Smooth muscle cell (in vitro differentiated cells): ENCODE results near the gene USHBP1. TPM values are rescaled to one million over a fixed set of nuclear protein-coding genes. Genes with fewer than 3 reads are reported as not detected.

Experiments
- DNase-seq: peaks from one replicate; lab custom pipeline; 2025; ENCODE audit not compliant: unreplicated experiment; lab: John Stamatoyannopoulos, UW
- H2AFZ ChIP-seq: fragments of 200-600 bp; sonication (generic); 2 replicates; pipeline ENCODE4 v1.6.0; 2016; ENCODE audit warnings: antibody characterized with exemption, low read depth, mild to moderate bottlenecking
- H3F3A ChIP-seq: fragments of 200-600 bp; sonication (generic); 2 replicates; pipeline ENCODE4 v1.6.0; 2017; ENCODE audit warnings: antibody characterized with exemption, low read depth
- H3K27ac ChIP-seq: fragments of 200-600 bp; sonication (generic); 2 replicates; pipeline ENCODE4 v1.5.1; 2016; ENCODE audit warnings: low read depth, mild to moderate bottlenecking
- H3K27me3 ChIP-seq: fragments of 200-600 bp; sonication (generic); 2 replicates; pipeline ENCODE4 v1.6.1; 2016; ENCODE audit warnings: low read depth, mild to moderate bottlenecking
- H3K36me3 ChIP-seq: fragments of 200-600 bp; sonication (generic); 2 replicates; pipeline ENCODE4 v1.5.1; 2016; ENCODE audit warnings: low read depth
- H3K4me1 ChIP-seq: fragments of 200-600 bp; sonication (generic); 2 replicates; pipeline ENCODE4 v1.5.1; 2016; ENCODE audit warnings: low read depth
- H3K4me2 ChIP-seq: fragments of 200-600 bp; sonication (generic); 2 replicates; pipeline ENCODE4 v1.6.0; 2016; ENCODE audit warnings: mild to moderate bottlenecking
- H3K4me3 ChIP-seq: fragments of 200-600 bp; sonication (generic); 2 replicates; pipeline ENCODE4 v1.5.1; 2016; ENCODE audit warnings: mild to moderate bottlenecking
- H3K79me2 ChIP-seq: fragments of 200-600 bp; sonication (generic); 2 replicates; pipeline ENCODE4 v1.6.0; 2016; ENCODE audit warnings: low read depth, mild to moderate bottlenecking
- H3K9ac ChIP-seq: fragments of 200-600 bp; sonication (generic); 2 replicates; pipeline ENCODE4 v1.6.0; 2016; ENCODE audit warnings: low read depth
- H3K9me3 ChIP-seq: fragments of 200-600 bp; sonication (generic); replicated peaks from 2 replicates; pipeline ENCODE4 v1.5.1; 2016; ENCODE audit warnings: low read depth
- H4K20me1 ChIP-seq: fragments of 200-600 bp; sonication (generic); 2 replicates; pipeline ENCODE4 v1.6.0; 2016; ENCODE audit warnings: low read depth
- WGBS: methylation state at CpG from one replicate; pipeline ENCODE4 v1.1.7; 2016; ENCODE audit warnings: low lambda C conversion rate; 5-methylcytosine and 5-hydroxymethylcytosine counted together
- polyA plus RNA-seq: library from polyadenylated mRNA; unstranded; fragments of >200 nt; fragmentation: Nextera tagmentation; extraction: Ambion mirVana; gene quantifications from 2 replicates; pipeline ENCODE4 v1.2.1, GENCODE V29; 2016
- total RNA-seq: library from RNA; depleted of rRNA; stranded (reverse); fragments of >200 nt; gene quantifications from 2 replicates; pipeline ENCODE4 v1.2.3, GENCODE V29; 2014
- TF ChIP-seq, protein P1 (sequence below): fragments of 200-600 bp; sonication (generic); IDR thresholded peaks from 2 replicates; pipeline ENCODE4 v1.5.1; 2017; ENCODE audit warnings: borderline replicate concordance, mild to moderate bottlenecking, antibody characterized with exemption; ENCODE audit not compliant: insufficient read depth, poor library complexity, severe bottlenecking

The USHBP1 gene
- total and polyA plus RNA-seq, 2 experiments from 2014 or later: not detected

DNA sequence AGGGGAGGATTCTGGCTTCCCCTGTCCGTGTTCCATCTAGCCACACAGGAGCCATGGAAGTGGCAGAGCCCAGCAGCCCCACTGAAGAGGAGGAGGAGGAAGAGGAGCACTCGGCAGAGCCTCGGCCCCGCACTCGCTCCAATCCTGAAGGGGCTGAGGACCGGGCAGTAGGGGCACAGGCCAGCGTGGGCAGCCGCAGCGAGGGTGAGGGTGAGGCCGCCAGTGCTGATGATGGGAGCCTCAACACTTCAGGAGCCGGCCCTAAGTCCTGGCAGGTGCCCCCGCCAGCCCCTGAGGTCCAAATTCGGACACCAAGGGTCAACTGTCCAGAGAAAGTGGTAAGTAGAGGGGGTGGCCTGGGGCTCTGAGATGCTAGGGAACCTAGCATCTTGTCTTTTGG is 4.2 kb upstream of the USHBP1 start:
- no peak overlapping the region for H3K4me3 ChIP-seq
- WGBS: 94% methylated on average over 12 of the region's 13 CpGs

DNA sequence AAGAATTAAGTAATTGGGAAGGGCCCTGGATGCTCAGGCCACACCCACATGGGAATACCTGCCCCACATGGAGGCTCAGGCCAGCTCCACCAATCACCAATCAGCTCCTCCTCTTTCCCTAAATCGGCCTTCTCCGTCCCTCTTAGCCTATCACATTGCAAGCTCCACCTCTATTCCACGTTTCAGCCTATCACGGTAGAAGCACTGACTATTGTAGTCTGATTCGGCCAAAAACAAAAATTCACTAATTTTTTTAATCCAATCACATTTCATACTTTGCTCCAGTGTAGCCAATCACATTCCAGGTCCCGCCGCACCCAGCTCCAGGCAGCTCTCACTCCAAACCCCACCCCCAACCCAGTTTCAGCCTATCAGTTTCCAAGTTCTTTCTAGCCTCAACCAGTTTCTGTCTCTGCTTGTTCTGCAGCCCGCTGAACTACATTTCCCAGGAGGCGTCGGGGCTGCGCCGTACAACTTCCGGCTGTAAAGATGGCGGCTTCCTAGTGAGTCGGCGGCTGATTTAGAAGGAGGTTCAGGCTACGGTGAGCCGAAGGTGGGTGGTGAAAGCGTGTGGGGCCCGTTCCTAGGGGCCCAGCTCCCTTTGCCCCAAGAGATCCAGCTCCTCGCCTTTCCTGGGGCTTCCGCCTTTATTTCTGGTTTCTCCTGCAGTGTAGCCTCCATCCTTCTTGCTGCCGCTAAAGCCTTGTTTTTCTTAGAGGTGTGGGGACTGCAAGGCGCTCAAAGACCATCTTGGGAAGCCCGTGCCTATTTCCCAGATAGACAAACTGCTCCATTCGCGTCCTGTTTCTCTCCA is 2.6 kb upstream of the USHBP1 start, which contains the start of gene BABAM1:
Gene BABAM1 (plus strand): TSS at position 469 of the 814 bp plus-strand sequence. CDS start 1,364 bp downstream, outside the sequence.
- Histone ChIP-seq H3K79me2 (peaks cover 6% of the 10 kb centered on the region), H3K9ac (peak within 1 kb of the TSS; percentile 72), H3K27ac (peak within 1 kb of the TSS; percentile 68), H3K36me3 (no peaks in the 10 kb centered on the region), H3K27me3 (no peaks in the 10 kb centered on the region), H3K4me3 (peak within 1 kb of the TSS; percentile 83), H2AFZ (peak within 1 kb of the TSS; percentile 89), H3K4me1 (peaks cover 4% of the 10 kb centered on the region), H4K20me1 (no peaks in the 10 kb centered on the region), H3K4me2 (peak within 1 kb of the TSS; percentile 88), H3K9me3 (no peaks in the 10 kb centered on the region), H3F3A (no peaks in the 10 kb centered on the region)
- 1% methylated on average over 27 of the region's 27 CpGs for WGBS
- peak; percentile 76 for DNase-seq
- TF ChIP-seq, protein P1, sequence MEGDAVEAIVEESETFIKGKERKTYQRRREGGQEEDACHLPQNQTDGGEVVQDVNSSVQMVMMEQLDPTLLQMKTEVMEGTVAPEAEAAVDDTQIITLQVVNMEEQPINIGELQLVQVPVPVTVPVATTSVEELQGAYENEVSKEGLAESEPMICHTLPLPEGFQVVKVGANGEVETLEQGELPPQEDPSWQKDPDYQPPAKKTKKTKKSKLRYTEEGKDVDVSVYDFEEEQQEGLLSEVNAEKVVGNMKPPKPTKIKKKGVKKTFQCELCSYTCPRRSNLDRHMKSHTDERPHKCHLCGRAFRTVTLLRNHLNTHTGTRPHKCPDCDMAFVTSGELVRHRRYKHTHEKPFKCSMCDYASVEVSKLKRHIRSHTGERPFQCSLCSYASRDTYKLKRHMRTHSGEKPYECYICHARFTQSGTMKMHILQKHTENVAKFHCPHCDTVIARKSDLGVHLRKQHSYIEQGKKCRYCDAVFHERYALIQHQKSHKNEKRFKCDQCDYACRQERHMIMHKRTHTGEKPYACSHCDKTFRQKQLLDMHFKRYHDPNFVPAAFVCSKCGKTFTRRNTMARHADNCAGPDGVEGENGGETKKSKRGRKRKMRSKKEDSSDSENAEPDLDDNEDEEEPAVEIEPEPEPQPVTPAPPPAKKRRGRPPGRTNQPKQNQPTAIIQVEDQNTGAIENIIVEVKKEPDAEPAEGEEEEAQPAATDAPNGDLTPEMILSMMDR: no peak

More for the DNA sequence above, 4.2 kb upstream of the USHBP1 start:
- no peak for DNase-seq
- H3K4me1 ChIP-seq: peaks cover 4% of the 10 kb centered on the region
- TF ChIP-seq, protein P1: no peak
- H3K36me3 ChIP-seq: no peaks in the 10 kb centered on the region
- peak overlapping the region; percentile 88 for H3K4me2 ChIP-seq
- H3F3A ChIP-seq: no peaks in the 10 kb centered on the region
- no peaks in the 10 kb centered on the region for H4K20me1 ChIP-seq
- peaks cover 6% of the 10 kb centered on the region for H3K79me2 ChIP-seq
- H3K9ac ChIP-seq: no peak overlapping the region
- no peak overlapping the region for H3K27ac ChIP-seq
- no peaks in the 10 kb centered on the region for H3K9me3 ChIP-seq
- no peaks in the 10 kb centered on the region for H3K27me3 ChIP-seq
- H2AFZ ChIP-seq: no peak overlapping the region

DNA sequence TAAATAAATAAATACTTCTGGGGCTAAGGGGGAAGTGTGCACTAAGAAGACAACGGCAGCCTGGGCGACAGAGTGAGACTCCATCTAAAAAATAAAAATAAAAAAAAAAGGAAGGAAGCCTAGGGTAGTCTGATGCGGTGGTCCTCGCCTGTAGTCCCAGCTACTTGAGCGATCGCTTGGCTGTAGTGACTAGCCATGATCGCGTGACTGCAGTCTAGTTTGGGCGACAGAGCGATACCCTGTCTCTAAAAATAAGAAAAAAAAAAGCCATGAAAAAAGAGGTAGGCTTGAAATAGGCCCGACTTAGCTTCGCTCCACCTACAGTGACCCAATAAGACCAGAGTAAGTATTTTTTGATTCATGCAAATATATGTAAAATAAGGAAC is 2.0 kb upstream of the USHBP1 start:
- H3K27me3 ChIP-seq: no peaks in the 10 kb centered on the region
- H3K27ac ChIP-seq: peak overlapping the region; percentile 51
- H3K9me3 ChIP-seq: no peaks in the 10 kb centered on the region
- peak overlapping the region; percentile 23 for H3K4me2 ChIP-seq
- 89% methylated on average over 12 of the region's 12 CpGs for WGBS
- no peak overlapping the region for H3K4me3 ChIP-seq
- peaks cover 4% of the 10 kb centered on the region for H3K4me1 ChIP-seq
- H3F3A ChIP-seq: no peaks in the 10 kb centered on the region
- H3K9ac ChIP-seq: no peak overlapping the region
- no peaks in the 10 kb centered on the region for H3K36me3 ChIP-seq
- no peak overlapping the region for H2AFZ ChIP-seq
- H4K20me1 ChIP-seq: no peaks in the 10 kb centered on the region
- TF ChIP-seq, protein P1: no peak
- H3K79me2 ChIP-seq: peaks cover 6% of the 10 kb centered on the region
- no peak for DNase-seq

DNA sequence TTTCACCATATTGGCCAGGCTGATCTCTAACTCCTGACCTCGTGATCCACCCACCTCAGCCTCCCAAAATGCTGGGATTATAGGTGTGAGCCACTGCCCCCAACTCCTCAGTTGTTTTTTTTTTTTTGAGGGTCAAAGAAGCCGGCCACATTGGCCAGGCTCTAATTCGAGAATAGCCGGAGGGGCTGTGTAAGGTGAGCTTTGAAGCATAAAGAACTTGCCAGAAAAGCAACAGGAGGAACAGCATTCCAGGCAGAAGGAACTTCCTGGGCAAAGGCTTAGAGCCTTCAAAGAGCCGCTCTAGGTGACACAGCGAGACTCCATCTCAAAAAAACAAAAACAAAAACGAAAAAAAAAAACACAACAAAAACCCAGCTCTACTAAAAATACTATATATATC is 1.5 kb upstream of the USHBP1 start:
- TF ChIP-seq, protein P1: no peak

More for the DNA sequence above, 1.5 kb upstream of the USHBP1 start:
- Histone ChIP-seq H3F3A (no peaks in the 10 kb centered on the region), H3K27ac (peak overlapping the region; percentile 51), H3K4me2 (no peak overlapping the region), H3K27me3 (no peaks in the 10 kb centered on the region), H3K9ac (no peak overlapping the region), H3K9me3 (no peaks in the 10 kb centered on the region), H3K4me3 (no peak overlapping the region), H2AFZ (no peak overlapping the region), H3K79me2 (peaks cover 6% of the 10 kb centered on the region), H3K4me1 (peaks cover 4% of the 10 kb centered on the region), H4K20me1 (no peaks in the 10 kb centered on the region), H3K36me3 (no peaks in the 10 kb centered on the region)
- WGBS: 82% methylated on average over 7 of the region's 7 CpGs
- no peak for DNase-seq
